ENCODE measurements around the gene SAMD13.

GRCh38 chr1:84297546-84298244 is 3.8 kb upstream of the SAMD13 start:
- TF ChIP-seq POLR2AphosphoS5 (IDR thresholded peaks at IDR 0.05; ENCODE audit: borderline replicate concordance, low read depth, low read length) (no peak), EZH2 (IDR thresholded peaks at IDR 0.05) (no peak), FOXP2 (optimal IDR thresholded peaks at IDR 0.05; ENCODE audit: control extremely low read depth, extremely low read length, insufficient read depth) (no peak)

All from SK-N-MC (cell line).